Mesothelial cell of epicardium (in vitro differentiated cells): ENCODE results near the gene LEO1. TPM values are rescaled to one million over a fixed set of nuclear protein-coding genes. Genes with fewer than 3 reads are reported as not detected.

Experiments used
- DNase-seq, 2 experiments: peaks; one replicate each; pipeline ENCODE4 v3.0.0; 2021; ENCODE audit warnings: low spot score in 2 of 2; ENCODE audit not compliant: unreplicated experiment in 2 of 2
- H3K27ac Mint-ChIP-seq: 2 replicates; pipeline ENCODE4 v1.8.0; 2021; ENCODE audit warnings: mixed read lengths
- H3K27me3 Mint-ChIP-seq: 2 replicates; pipeline ENCODE4 v1.8.0; 2021; ENCODE audit warnings: low read depth, mixed read lengths
- H3K36me3 Mint-ChIP-seq: 2 replicates; pipeline ENCODE4 v1.8.0; 2021; ENCODE audit warnings: mixed read lengths
- H3K4me1 Mint-ChIP-seq: 2 replicates; pipeline ENCODE4 v1.8.0; 2021; ENCODE audit warnings: mixed read lengths
- H3K4me3 Mint-ChIP-seq: 2 replicates; pipeline ENCODE4 v1.8.0; 2021; ENCODE audit warnings: mild to moderate bottlenecking, moderate library complexity, mixed read lengths
- H3K9me3 Mint-ChIP-seq: 2 replicates; pipeline ENCODE4 v1.8.0; 2021; ENCODE audit warnings: mixed read lengths
- CTCF ChIP-seq: fragments of 200-600 bp; sonication (generic); IDR thresholded peaks from one replicate; pipeline ENCODE4 v1.5.0; 2021; ENCODE audit warnings: antibody characterized with exemption; ENCODE audit not compliant: unreplicated experiment
- total RNA-seq: library from RNA; stranded (reverse); gene quantifications from 3 replicates; pipeline ENCODE4 v1.2.1, GENCODE V29; 2021

LEO1 gene
- total RNA-seq, 1 donor from 2014 or later: 22.4 TPM

GRCh38 chr15:51965691-51966090 is 5.9 kb downstream of the LEO1 start:
- peaks cover 7% of the 10 kb centered on the region for H3K4me1 Mint-ChIP-seq
- H3K4me3 Mint-ChIP-seq: no peak overlapping the region
- H3K36me3 Mint-ChIP-seq: peaks cover 44% of the 10 kb centered on the region
- TF ChIP-seq CTCF: no peak
- DNase-seq: no peak
- peaks cover 14% of the 10 kb centered on the region for H3K9me3 Mint-ChIP-seq
- H3K27me3 Mint-ChIP-seq: no peaks in the 10 kb centered on the region
- no peak overlapping the region for H3K27ac Mint-ChIP-seq

GRCh38 chr15:51955504-51955903 is 16.1 kb downstream of the LEO1 start:
- Mint-ChIP-seq H3K4me1 (no peaks in the 10 kb centered on the region), H3K27me3 (no peaks in the 10 kb centered on the region), H3K9me3 (no peaks in the 10 kb centered on the region), H3K4me3 (no peak overlapping the region), H3K27ac (no peak overlapping the region), H3K36me3 (peaks cover 51% of the 10 kb centered on the region)
- DNase-seq: no peak
- TF ChIP-seq CTCF: no peak

GRCh38 chr15:51952805-51953204 is 18.8 kb downstream of the LEO1 start:
- Mint-ChIP-seq H3K36me3 (peaks cover 47% of the 10 kb centered on the region), H3K27ac (no peak overlapping the region), H3K27me3 (no peaks in the 10 kb centered on the region), H3K9me3 (no peaks in the 10 kb centered on the region), H3K4me3 (no peak overlapping the region), H3K4me1 (no peaks in the 10 kb centered on the region)
- no peak for TF ChIP-seq CTCF
- no peak for DNase-seq

GRCh38 chr15:51947124-51947523 is 24.5 kb downstream of the LEO1 start:
- Mint-ChIP-seq H3K36me3 (peaks cover 42% of the 10 kb centered on the region), H3K27me3 (no peaks in the 10 kb centered on the region), H3K4me3 (no peak overlapping the region), H3K4me1 (no peaks in the 10 kb centered on the region), H3K27ac (no peak overlapping the region), H3K9me3 (no peaks in the 10 kb centered on the region)
- TF ChIP-seq CTCF: no peak
- DNase-seq: no peak

GRCh38 chr15:51939216-51939615 is 32.4 kb downstream of the LEO1 start:
- Mint-ChIP-seq H3K4me1 (no peaks in the 10 kb centered on the region), H3K27me3 (no peaks in the 10 kb centered on the region), H3K9me3 (no peaks in the 10 kb centered on the region), H3K27ac (no peak overlapping the region), H3K4me3 (no peak overlapping the region), H3K36me3 (peaks cover 28% of the 10 kb centered on the region)
- no peak for TF ChIP-seq CTCF
- no peak for DNase-seq

- no peaks in the 10 kb centered on the region for H3K4me1 Mint-ChIP-seq
- no peaks in the 10 kb centered on the region for H3K27me3 Mint-ChIP-seq
- peaks cover 26% of the 10 kb centered on the region for H3K36me3 Mint-ChIP-seq
- H3K4me3 Mint-ChIP-seq: no peak overlapping the region
- DNase-seq: no peak
- TF ChIP-seq CTCF: no peak
- no peaks in the 10 kb centered on the region for H3K9me3 Mint-ChIP-seq
- H3K27ac Mint-ChIP-seq: no peak overlapping the region
Measured at GRCh38 chr15:51938286-51938685, 33.3 kb downstream of the LEO1 start.
